Lower lobe of right lung (tissue), 2 donors: Measurements from ENCODE around the gene NMT2. TPM values are rescaled to one million over a fixed set of nuclear protein-coding genes. Genes with fewer than 3 reads are reported as not detected.

Experiments used
- ATAC-seq, 2 donors: fragments of 200-7000 bp; cut with Tn5 transposase; one replicate each; pipeline ENCODE4 v1.9.1; 2020 to 2022; ENCODE audit warnings: mild to moderate bottlenecking in 2 of 2, moderate library complexity in 2 of 2
- DNase-seq: peaks from one replicate; pipeline ENCODE4 v3.0.0-alpha.2; 2020
- H3K27ac ChIP-seq: fragments of 200-600 bp; one replicate; pipeline ENCODE4 v1.8.0; 2022
- H3K27me3 ChIP-seq: fragments of 200-600 bp; one replicate; pipeline ENCODE4 v1.8.0; 2022; ENCODE audit warnings: low read depth
- H3K36me3 ChIP-seq: fragments of 200-600 bp; one replicate; pipeline ENCODE4 v1.8.0; 2022; ENCODE audit warnings: mild to moderate bottlenecking
- H3K4me1 ChIP-seq: fragments of 200-600 bp; one replicate; pipeline ENCODE4 v1.8.0; 2022
- H3K4me3 ChIP-seq: fragments of 200-600 bp; one replicate; pipeline ENCODE4 v1.8.0; 2022; ENCODE audit warnings: mild to moderate bottlenecking
- H3K9me3 ChIP-seq: fragments of 200-600 bp; one replicate; pipeline ENCODE4 v1.8.0; 2022
- intact Hi-C: fragments of 100-400 bp; cut with DNase I; formaldehyde crosslinking; loops from one replicate; pipeline ENCODE4 v1.11.0; 2022
- total RNA-seq: library from RNA; stranded (reverse); fragmentation: NEBNext Ultra II Directional; extraction: Animal tissue kit (Norgen Biotek cat#: 25700); gene quantifications from one replicate; pipeline ENCODE4 v1.2.1, GENCODE V29; 2021
- TF ChIP-seq, protein P1 (sequence below): fragments of 200-600 bp; IDR thresholded peaks from one replicate; pipeline ENCODE4 v1.8.0; 2022; ENCODE audit warnings: antibody characterized with exemption, mild to moderate bottlenecking
- donor health status: DM: no; HTN: yes; CAD: no; lungs with severe emphysema.

Gene NMT2
- total RNA-seq, 1 donor from 2014 or later = 10.2 TPM

DNA sequence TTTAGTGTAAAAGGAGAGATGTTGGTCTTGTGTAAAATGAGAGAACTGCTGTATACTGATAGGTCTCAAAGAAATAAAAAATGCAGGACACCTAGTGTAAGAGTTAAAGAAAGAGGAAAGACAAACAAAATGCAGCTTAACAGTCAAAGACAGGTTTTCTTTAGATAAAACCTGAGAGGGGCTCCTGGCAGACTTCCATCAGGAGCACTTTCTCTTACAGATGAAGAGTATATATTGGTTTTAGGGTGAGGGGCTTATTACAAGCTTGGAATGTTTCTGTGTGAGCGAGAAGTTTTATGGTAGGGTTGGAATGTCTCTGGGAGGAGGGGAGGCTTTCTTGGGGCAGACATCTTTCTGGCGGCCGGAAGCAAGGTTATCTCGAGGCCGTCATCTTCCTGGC, 96.1 kb downstream of the NMT2 start:
- no peak for DNase-seq
- Histone ChIP-seq H3K9me3 (no peaks in the 10 kb centered on the region), H3K36me3 (no peaks in the 10 kb centered on the region), H3K27me3 (no peaks in the 10 kb centered on the region), H3K4me3 (no peak overlapping the region), H3K4me1 (no peaks in the 10 kb centered on the region), H3K27ac (no peak overlapping the region)
- intact Hi-C loops = no loop called here
- TF ChIP-seq, protein P1, sequence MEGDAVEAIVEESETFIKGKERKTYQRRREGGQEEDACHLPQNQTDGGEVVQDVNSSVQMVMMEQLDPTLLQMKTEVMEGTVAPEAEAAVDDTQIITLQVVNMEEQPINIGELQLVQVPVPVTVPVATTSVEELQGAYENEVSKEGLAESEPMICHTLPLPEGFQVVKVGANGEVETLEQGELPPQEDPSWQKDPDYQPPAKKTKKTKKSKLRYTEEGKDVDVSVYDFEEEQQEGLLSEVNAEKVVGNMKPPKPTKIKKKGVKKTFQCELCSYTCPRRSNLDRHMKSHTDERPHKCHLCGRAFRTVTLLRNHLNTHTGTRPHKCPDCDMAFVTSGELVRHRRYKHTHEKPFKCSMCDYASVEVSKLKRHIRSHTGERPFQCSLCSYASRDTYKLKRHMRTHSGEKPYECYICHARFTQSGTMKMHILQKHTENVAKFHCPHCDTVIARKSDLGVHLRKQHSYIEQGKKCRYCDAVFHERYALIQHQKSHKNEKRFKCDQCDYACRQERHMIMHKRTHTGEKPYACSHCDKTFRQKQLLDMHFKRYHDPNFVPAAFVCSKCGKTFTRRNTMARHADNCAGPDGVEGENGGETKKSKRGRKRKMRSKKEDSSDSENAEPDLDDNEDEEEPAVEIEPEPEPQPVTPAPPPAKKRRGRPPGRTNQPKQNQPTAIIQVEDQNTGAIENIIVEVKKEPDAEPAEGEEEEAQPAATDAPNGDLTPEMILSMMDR = no peak
- ATAC-seq = no peak

DNA sequence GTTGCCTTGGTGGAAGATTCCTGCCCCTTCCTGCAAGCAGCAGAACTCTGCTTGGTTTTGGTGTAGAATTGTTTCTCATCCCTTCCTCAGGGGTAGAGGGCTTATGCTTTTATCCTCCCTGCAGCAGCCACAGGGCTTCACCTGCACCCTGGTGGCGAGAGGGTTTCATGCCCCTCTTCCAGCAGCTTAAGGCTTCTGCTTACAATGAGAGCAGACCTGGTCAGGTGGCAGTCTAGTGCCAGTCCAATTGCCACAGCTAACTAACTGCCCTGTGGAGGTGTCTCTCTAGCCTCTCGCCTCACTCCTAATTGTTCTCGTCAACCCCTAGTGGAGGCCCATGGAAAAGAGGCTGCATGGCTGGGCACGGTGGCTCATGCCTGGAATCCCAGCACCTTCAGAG, 99.3 kb downstream of the NMT2 start:
- Histone ChIP-seq H3K27me3 (no peaks in the 10 kb centered on the region), H3K27ac (no peak overlapping the region), H3K36me3 (no peaks in the 10 kb centered on the region), H3K4me3 (no peak overlapping the region), H3K9me3 (no peaks in the 10 kb centered on the region), H3K4me1 (no peaks in the 10 kb centered on the region)
- ATAC-seq (no peak), DNase-seq (no peak)
- intact Hi-C loops = no loop called here
- TF ChIP-seq, protein P1 = no peak

DNA sequence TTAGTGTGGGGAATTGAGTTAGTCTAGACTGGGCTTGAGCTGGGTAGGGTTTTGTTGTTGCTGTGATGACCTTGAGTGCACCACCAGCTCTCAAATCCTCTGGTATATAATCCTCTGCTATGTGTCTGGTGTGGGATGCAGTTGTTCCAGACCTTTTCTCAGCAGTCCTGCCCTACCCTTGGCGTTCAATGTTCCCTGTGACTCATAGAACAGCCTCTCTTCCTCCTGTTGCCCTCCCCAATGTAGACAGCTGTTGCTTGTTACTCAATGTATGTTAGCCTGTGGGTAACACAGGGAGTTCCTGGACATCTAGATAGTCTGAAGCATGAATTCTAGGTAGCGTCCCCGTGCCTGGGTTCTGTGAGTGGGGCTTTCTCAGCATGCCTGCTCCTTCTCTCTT, 99.7 kb downstream of the NMT2 start:
- DNase-seq (no peak), ATAC-seq (no peak)
- no peak overlapping the region for H3K27ac ChIP-seq
- no peak overlapping the region for H3K4me3 ChIP-seq
- TF ChIP-seq, protein P1 = no peak
- no peaks in the 10 kb centered on the region for H3K9me3 ChIP-seq
- no peaks in the 10 kb centered on the region for H3K36me3 ChIP-seq
- H3K4me1 ChIP-seq = no peaks in the 10 kb centered on the region
- no peaks in the 10 kb centered on the region for H3K27me3 ChIP-seq
- intact Hi-C loops = no loop called here

DNA sequence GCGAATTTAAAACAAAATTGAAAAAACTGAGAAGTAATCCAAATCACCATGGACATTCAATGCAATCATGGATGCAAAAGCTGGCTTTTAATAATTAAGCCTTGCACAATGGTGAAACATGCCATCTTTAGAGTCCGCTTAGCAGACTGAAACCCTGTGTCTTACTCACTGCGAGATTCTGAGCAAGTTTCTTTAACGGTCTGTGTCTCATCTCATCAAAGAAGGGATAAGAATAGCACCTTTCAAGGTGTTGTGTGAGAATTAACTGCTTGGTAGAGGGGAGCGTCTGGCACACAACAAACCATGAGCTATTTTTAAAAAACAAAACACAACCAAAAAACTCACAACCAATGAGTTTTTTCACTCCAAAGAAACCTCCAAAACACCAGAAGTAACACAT, 101.3 kb downstream of the NMT2 start:
- no peak overlapping the region for H3K4me3 ChIP-seq
- intact Hi-C loops = no loop called here
- no peaks in the 10 kb centered on the region for H3K36me3 ChIP-seq
- DNase-seq = no peak
- ATAC-seq = no peak
- TF ChIP-seq, protein P1 = no peak
- no peaks in the 10 kb centered on the region for H3K27me3 ChIP-seq
- no peaks in the 10 kb centered on the region for H3K4me1 ChIP-seq
- H3K27ac ChIP-seq = no peak overlapping the region
- H3K9me3 ChIP-seq = no peaks in the 10 kb centered on the region

DNA sequence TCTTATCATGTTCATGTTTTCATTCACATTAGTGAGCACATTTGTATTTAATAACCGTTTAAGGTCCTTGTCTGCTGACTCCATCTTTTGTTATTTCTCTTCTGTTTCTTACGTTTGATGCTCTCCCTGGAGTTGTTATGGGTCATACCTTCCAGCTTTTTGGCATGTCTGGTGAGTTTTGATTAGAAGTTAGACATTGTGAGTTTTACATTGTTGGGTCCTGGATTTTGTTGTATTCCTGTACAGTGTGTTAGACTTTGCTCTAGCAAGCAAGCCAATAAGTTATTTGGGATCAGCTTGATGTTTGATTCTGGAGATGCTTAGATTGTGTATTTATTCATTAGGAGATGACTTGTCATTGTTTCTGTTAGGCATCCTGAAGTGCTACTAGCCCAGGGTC, 107.9 kb downstream of the NMT2 start:
- no peak overlapping the region for H3K4me3 ChIP-seq
- no peaks in the 10 kb centered on the region for H3K27me3 ChIP-seq
- no peak for DNase-seq
- intact Hi-C loops = no loop called here
- no peak overlapping the region for H3K27ac ChIP-seq
- ATAC-seq = no peak
- no peaks in the 10 kb centered on the region for H3K36me3 ChIP-seq
- TF ChIP-seq, protein P1 = no peak
- H3K4me1 ChIP-seq = no peaks in the 10 kb centered on the region
- no peaks in the 10 kb centered on the region for H3K9me3 ChIP-seq

DNA sequence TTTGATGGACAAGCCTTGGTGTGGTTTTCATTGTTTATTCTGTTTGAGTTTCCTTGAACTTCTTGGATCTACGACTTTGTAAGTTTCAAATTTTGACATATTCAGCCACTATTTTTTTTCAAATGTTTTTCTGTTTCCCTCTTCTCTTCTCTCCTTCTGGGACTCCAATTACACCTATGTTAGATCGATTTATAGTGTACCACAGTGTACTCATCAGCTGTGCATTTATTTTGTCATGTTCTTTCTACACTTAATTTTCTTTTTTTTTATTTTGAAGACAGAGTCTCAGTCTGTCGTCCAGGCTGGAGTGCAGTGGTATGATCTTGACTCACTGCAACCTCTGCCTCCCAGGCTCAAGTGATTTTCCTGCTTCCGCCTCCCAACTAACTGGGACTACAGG, 108.6 kb downstream of the NMT2 start:
- Histone ChIP-seq H3K4me1 (no peaks in the 10 kb centered on the region), H3K9me3 (no peaks in the 10 kb centered on the region), H3K36me3 (no peaks in the 10 kb centered on the region), H3K27me3 (no peaks in the 10 kb centered on the region), H3K27ac (no peak overlapping the region), H3K4me3 (no peak overlapping the region)
- DNase-seq = no peak
- intact Hi-C loops = no loop called here
- TF ChIP-seq, protein P1 = no peak
- ATAC-seq = no peak
